ENCODE data around the gene LMX1B.

- no peak for TF ChIP-seq CTCF (IDR thresholded peaks at IDR 0.05)
- no peak for TF ChIP-seq POLR2A (IDR thresholded peaks at IDR 0.05)
- TF ChIP-seq EP300 (IDR thresholded peaks at IDR 0.05): no peak
- no peak for TF ChIP-seq POLR2AphosphoS5 (IDR thresholded peaks at IDR 0.05)
Observed at GRCh38 chr9:126695701-126696400, 82.1 kb downstream of the LMX1B start.

All from sigmoid colon (tissue), 4 donors.